CD4-positive, alpha-beta T cell (primary cell): ENCODE results near the gene ADSS1. TPM values are rescaled to one million over a fixed set of nuclear protein-coding genes. Genes with fewer than 3 reads are reported as not detected.

Source experiments
- ATAC-seq: fragments of 200-7000 bp; cut with Tn5 transposase; one replicate; pipeline ENCODE4 v1.10.0; 2022; ENCODE audit warnings: mild to moderate bottlenecking; ENCODE audit not compliant: poor library complexity
- CTCF ChIA-PET: fragments of 350-600 bp; sonication (Branson Sonifier 250); formaldehyde crosslinking; loops from one replicate; lab custom pipeline; 2021; ENCODE audit warnings: antibody characterized with exemption, inconsistent platforms; lab: Charles Lee
- POLR2A ChIA-PET: fragments of 350-600 bp; sonication (Branson Sonifier 250); formaldehyde crosslinking; loops from one replicate; lab custom pipeline; 2021; ENCODE audit warnings: antibody characterized with exemption, inconsistent platforms; lab: Charles Lee
- DNase-seq, 14 experiments: peaks; one replicate each; pipeline ENCODE4 v3.0.0-alpha.2; 2013 to 2020; ENCODE audit warnings: mixed read lengths in 2 of 14
- H3K27ac ChIP-seq, 2 donors: one replicate each; pipeline versions ENCODE4 v1.5.1 to v1.7.0; 2013; ENCODE audit warnings: low read length in 2 of 2, low read depth in 1 of 2, mild to moderate bottlenecking in 1 of 2
- H3K27me3 ChIP-seq, 2 experiments: 1 replicate in 1 of 2; 2 replicates in 1 of 2; pipeline versions ENCODE4 v1.6.1 to v1.7.0; 2013; ENCODE audit warnings: low read length in 2 of 2, control low read depth in 1 of 2, mild to moderate bottlenecking in 1 of 2, moderate library complexity in 1 of 2; ENCODE audit not compliant: insufficient read depth in 2 of 2, control insufficient read depth in 1 of 2
- H3K36me3 ChIP-seq: one replicate; pipeline ENCODE4 v1.6.1; 2013; ENCODE audit warnings: low read length, control low read depth; ENCODE audit not compliant: insufficient read depth
- H3K4me1 ChIP-seq: one replicate; pipeline ENCODE4 v1.6.1; 2013; ENCODE audit warnings: low read length, control low read depth; ENCODE audit not compliant: insufficient read depth
- H3K4me3 ChIP-seq: one replicate; pipeline ENCODE4 v1.5.1; 2013; ENCODE audit warnings: mild to moderate bottlenecking, low read length, moderate library complexity
- H3K9me3 ChIP-seq, 2 experiments: 1 replicate in 1 of 2; 2 replicates in 1 of 2; pipeline versions ENCODE4 v1.6.1 to v1.7.0; 2013; ENCODE audit warnings: low read length in 2 of 2, mild to moderate bottlenecking in 2 of 2, control low read depth in 1 of 2, moderate library complexity in 1 of 2; ENCODE audit not compliant: control insufficient read depth in 1 of 2, insufficient read depth in 1 of 2
- H3K27ac Mint-ChIP-seq: one replicate; pipeline ENCODE4 v1.8.0; 2020; ENCODE audit warnings: mixed read lengths
- H3K27me3 Mint-ChIP-seq: one replicate; pipeline ENCODE4 v1.8.0; 2021; ENCODE audit warnings: mixed read lengths
- H3K36me3 Mint-ChIP-seq: one replicate; pipeline ENCODE4 v1.8.0; 2021; ENCODE audit warnings: low read depth, mixed read lengths
- H3K4me1 Mint-ChIP-seq: one replicate; pipeline ENCODE4 v1.8.0; 2021; ENCODE audit warnings: low read depth, mixed read lengths
- H3K4me3 Mint-ChIP-seq: one replicate; pipeline ENCODE4 v1.8.0; 2020; ENCODE audit warnings: mild to moderate bottlenecking, mixed read lengths
- H3K9me3 Mint-ChIP-seq: one replicate; pipeline ENCODE4 v1.8.0; 2020; ENCODE audit warnings: mixed read lengths
- CTCF ChIP-seq: fragments of 200-600 bp; IDR thresholded peaks from one replicate; pipeline ENCODE4 v1.8.0; 2022; ENCODE audit warnings: antibody characterized with exemption, mild to moderate bottlenecking
- intact Hi-C, 2 experiments: fragments of 100-400 bp; cut with DNase I in 1 of 2; cut with micrococcal nuclease in 1 of 2; formaldehyde crosslinking; loops; one replicate each; pipeline versions ENCODE4 v1.15.1 to v1.9.0; 2023 to 2025; cut with DNase I, micrococcal nuclease
- total RNA-seq, 174 experiments: library from RNA in 2 of 174; stranded (reverse) in 2 of 174; gene quantifications; one replicate each; pipeline ENCODE4 v1.2.3 and lab custom pipeline; 2021 to 2026

ADSS1 gene
- total RNA-seq, 2 experiments from 2014 or later = 2.0 to 2.7 TPM

GRCh38 chr14:104681689-104682074, 42.3 kb upstream of the ADSS1 start:
- H3K4me3 ChIP-seq = no peak overlapping the region
- intact Hi-C loops = no loop called here
- no peaks in the 10 kb centered on the region for H3K27me3 ChIP-seq
- H3K36me3 ChIP-seq = no peaks in the 10 kb centered on the region
- H3K27ac ChIP-seq = no peak overlapping the region
- no peak for TF ChIP-seq CTCF
- H3K4me3 Mint-ChIP-seq = no peak overlapping the region
- DNase-seq (no peak), ATAC-seq (no peak)
- H3K27me3 Mint-ChIP-seq = no peaks in the 10 kb centered on the region
- no peaks in the 10 kb centered on the region for H3K9me3 Mint-ChIP-seq
- H3K4me1 ChIP-seq = peaks cover 32% of the 10 kb centered on the region
- H3K4me1 Mint-ChIP-seq = peaks cover 27% of the 10 kb centered on the region
- CTCF ChIA-PET = no interaction called here
- POLR2A ChIA-PET = no interaction called here
- H3K27ac Mint-ChIP-seq = no peak overlapping the region
- H3K9me3 ChIP-seq = no peaks in the 10 kb centered on the region
- H3K36me3 Mint-ChIP-seq = no peaks in the 10 kb centered on the region

DNA sequence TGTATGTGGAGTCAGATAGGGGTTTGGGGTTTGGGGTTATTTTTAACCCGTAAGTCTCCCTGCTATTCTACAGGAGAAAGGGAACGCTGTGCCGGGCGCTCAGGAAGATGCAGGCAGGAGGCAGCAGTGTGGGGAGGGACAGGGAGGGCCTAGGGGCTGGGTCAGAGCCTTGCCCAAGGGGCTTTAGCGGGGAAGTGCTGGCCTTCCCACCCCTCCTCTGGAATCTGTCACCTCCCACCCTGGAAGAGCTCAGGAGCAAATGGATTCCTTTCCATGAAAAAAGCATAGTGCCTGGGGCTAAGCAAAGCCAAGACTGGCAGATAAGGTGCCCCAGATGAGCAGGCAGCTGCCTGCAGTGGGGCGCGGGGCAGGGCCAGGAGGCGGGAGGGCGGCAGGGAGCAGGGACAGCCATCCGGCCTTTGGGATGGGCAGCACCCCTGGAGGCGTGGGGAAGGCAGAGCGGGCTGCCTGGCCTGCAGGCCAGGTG, 41.9 kb upstream of the ADSS1 start:
- no peak overlapping the region for H3K4me3 ChIP-seq
- no peaks in the 10 kb centered on the region for H3K9me3 Mint-ChIP-seq
- no peaks in the 10 kb centered on the region for H3K36me3 Mint-ChIP-seq
- no peak overlapping the region for H3K4me3 Mint-ChIP-seq
- DNase-seq (no peak), ATAC-seq (no peak)
- H3K4me1 Mint-ChIP-seq = peaks cover 31% of the 10 kb centered on the region
- no peak for TF ChIP-seq CTCF
- no peaks in the 10 kb centered on the region for H3K9me3 ChIP-seq
- H3K27me3 Mint-ChIP-seq = no peaks in the 10 kb centered on the region
- H3K27ac Mint-ChIP-seq = no peak overlapping the region
- no peaks in the 10 kb centered on the region for H3K27me3 ChIP-seq
- no peak overlapping the region for H3K27ac ChIP-seq
- CTCF ChIA-PET = no interaction called here
- peaks cover 32% of the 10 kb centered on the region for H3K4me1 ChIP-seq
- intact Hi-C loops = no loop called here
- POLR2A ChIA-PET = no interaction called here
- no peaks in the 10 kb centered on the region for H3K36me3 ChIP-seq

DNA sequence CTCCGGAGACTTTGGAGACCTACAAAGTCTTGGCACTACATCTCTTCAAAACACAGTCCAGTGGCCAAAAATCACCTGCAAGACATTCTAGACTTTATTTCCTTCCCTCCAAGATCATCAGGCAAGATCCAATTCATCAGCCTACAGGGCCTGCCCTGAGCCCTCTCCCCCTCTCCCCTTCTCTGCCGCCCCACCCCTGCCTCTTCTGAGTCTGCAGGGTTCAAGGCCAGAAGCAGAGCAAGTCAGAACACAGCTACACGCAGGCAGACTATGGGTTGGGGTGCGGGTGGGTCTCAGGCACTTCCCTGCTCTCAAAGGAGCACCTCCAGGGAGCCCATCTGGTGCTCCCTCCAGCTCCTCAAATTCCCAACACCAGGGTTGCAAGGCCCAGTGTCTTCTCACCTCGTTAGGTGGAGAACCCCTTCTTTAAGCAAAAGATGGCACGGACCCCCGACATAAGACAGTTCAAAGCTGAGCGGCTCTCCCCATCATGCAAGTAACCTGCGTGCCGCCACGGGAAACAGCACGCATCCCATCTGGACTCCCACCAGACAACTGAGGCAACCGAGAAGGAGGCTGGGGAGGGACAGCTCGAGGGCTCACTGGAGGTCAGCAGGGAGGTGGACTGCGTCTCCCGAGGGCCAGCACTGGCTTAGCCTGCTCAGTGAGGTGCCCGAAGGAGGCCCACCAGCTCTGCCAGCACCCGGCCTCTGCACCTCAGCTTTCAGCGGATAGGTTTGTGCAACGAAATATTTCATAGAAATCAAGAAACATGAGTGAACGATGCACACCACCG, 40.2 kb upstream of the ADSS1 start:
- H3K36me3 Mint-ChIP-seq = no peaks in the 10 kb centered on the region
- CTCF ChIA-PET = no interaction called here
- POLR2A ChIA-PET = interaction anchor here (1.1 kb wide), 1 partner anchor 8 kb away, joined by 3 read pairs; no protein-coding TSS in a partner anchor
- ATAC-seq = no peak
- H3K4me1 Mint-ChIP-seq = peaks cover 33% of the 10 kb centered on the region
- Histone ChIP-seq H3K4me1 (peaks cover 32% of the 10 kb centered on the region), H3K27ac (no peak overlapping the region), H3K9me3 (no peaks in the 10 kb centered on the region), H3K4me3 (no peak overlapping the region), H3K27me3 (no peaks in the 10 kb centered on the region), H3K36me3 (no peaks in the 10 kb centered on the region)
- H3K9me3 Mint-ChIP-seq = no peaks in the 10 kb centered on the region
- no peak for TF ChIP-seq CTCF
- H3K4me3 Mint-ChIP-seq = no peak overlapping the region
- peak in 1 of 14 experiments; percentile 14 for DNase-seq
- no peak overlapping the region for H3K27ac Mint-ChIP-seq
- H3K27me3 Mint-ChIP-seq = no peaks in the 10 kb centered on the region
- intact Hi-C loops = loop anchor here in 1 of 2 experiments (2.0 kb wide), 1 partner anchor 25 kb away; no protein-coding TSS in a partner anchor
